HG03469 (cell line): Measurements from ENCODE around the gene TMEM144.
"Not testable (repeated sequence)": the region's sequence is repeated elsewhere in the genome, so short reads cannot be mapped to it uniquely, and the experiment has no call there.

Experiments
- ATAC-seq: cut with Tn5 transposase; IDR thresholded peaks from one replicate; pipeline ENCODE4 v1.9.1; 2021; ENCODE audit warnings: mild to moderate bottlenecking, moderate library complexity, moderate number of reproducible peaks; ENCODE audit not compliant: unreplicated experiment

Gene TMEM144

DNA sequence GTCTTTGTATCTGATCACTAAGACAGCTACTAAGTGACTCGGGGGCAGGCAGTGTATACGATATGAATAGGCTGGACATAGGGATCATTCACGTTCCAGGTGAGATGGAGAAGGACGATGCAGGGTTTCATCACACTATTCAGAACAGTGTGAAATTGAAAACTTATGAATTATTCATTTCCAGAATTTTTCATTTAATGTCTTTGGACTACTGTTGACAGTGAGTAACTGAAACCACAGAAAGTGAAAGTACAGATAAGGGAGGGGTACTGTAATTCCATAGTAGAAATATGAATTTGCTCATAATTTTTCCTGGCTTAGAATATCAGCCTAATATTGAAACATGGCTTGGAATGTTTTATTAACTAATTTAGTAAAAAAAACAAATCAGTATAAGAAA is 24.4 kb downstream of the TMEM144 start:
- no peak for ATAC-seq

GRCh38 chr4:158236304-158237030 is 26.2 kb downstream of the TMEM144 start:
- ATAC-seq, result no peak

DNA sequence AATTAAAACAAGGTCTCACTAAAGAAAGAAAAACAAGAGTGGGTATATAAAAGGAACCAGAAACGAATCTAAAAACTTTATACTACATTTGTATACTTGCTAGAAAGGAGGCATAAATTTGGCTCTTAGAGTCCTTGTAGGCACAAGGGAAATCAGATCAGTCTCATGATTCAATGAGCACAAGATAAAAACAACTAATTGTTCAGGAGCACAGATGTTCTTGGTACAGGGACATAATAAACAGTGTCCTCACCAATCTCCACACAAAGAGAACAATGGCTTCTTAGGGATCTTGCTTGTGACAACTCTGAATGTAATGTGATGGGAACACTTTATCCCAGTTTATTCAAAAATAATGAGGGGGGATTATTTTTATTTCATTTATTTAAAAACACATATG is 28.3 kb downstream of the TMEM144 start:
- ATAC-seq, result no peak

DNA sequence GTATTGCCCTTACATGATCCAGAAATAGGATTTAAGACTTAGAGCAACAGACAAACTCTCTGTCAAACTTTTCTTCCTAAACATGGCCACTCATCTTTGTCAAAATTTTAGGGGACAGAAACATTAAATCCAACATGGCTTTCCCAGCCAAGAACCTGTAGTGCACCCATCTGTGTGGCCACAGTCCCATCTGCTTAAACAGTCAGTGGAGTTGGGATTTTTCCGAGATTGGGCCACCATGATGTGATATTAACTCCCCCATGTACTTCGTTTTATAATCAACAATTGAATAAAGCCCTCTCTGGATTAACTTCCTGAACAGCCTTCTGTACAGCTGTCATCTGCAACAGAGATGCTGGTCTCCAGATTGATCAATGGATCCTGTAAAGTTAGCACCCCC is 28.9 kb downstream of the TMEM144 start:
- no peak for ATAC-seq

- ATAC-seq, result no peak
Observed at GRCh38 chr4:158243071-158243470, 32.8 kb downstream of the TMEM144 start.

GRCh38 chr4:158250321-158250720 is 40.0 kb downstream of the TMEM144 start:
- ATAC-seq, result no peak

DNA sequence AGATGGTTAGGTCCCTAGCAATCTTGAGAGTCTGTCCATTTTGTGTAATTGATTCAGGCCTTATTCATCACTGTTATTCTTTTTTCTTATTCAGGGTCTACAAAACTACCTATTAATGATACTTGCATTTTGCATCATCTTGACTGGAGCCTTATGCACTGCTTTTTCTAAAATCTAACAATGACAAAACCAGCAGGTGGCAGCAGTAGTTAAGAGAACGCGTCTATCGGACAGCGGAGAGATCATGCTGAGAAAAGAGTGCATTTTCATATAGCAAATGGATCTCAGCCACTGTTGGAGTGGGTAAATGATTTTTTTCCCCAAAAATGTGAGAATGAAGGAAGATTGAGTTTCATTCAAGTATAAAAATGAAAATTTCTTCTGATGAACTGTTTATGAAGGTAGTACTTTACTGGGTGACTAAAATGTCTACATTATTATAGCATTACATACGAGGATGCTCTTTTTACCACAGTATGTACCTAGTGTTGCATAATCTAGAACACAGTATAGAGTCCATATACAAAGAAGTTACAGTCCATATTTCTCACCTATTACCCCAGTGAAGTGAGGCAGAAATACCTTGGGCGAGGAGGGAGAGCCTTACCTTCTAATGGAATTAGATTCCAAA is 43.2 kb downstream of the TMEM144 start:
- ATAC-seq, result peak; percentile 73

GRCh38 chr4:158254292-158254691 is 44.0 kb downstream of the TMEM144 start:
- ATAC-seq, result no peak

GRCh38 chr4:158255727-158256324 is 45.5 kb downstream of the TMEM144 start:
- peak; percentile 68 for ATAC-seq

DNA sequence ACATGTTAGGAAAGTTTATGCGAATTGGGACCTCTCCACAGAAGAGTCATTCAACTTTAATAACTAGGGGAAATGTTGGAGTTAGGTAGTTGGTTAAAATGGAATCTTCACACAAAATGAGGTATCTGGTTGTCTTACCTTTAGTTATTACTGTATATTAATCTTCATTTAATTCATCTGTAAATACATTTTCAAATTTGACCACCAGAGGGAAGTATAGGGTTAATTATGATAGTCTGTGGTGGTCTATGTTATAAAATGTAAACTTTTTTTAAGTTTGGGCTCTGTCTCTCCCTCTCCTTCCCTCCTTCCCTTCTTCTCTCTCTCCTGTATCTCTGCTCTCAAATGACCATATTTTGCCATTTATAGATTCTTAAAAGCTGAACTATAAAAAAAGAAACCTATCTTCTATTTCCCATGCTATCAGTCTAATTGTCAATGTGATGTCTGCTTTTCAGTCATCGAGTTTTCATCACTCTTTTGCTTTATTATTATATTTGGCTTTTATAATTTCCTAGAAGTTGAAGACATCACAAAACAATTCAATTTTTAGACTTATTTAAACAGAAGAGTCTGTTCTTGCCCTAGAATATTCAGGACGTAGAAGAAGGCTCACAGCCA is 49.8 kb downstream of the TMEM144 start:
- ATAC-seq, result no peak

DNA sequence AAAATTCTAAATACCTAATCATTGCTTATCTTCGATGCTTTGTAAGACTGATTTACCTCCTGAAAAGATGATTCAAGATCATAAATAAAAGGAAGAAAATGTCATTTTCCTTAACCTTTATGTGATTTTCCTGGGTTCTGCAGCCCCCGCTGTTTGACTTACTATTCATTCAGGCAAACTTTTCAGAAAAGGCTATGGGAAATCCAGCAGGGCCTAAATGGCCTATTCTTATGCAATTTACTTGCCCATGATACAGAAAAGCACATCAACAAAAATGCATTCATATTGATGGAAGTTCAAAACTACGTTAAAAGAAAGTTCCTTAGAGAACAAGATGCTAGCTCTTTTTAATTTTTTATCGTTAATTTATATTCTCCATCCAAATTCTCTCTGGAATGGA is 51.2 kb downstream of the TMEM144 start:
- no peak for ATAC-seq

- no peak for ATAC-seq
Observed at GRCh38 chr4:158268553-158268952, 58.3 kb downstream of the TMEM144 start.

- no peak for ATAC-seq
Observed at GRCh38 chr4:158274636-158275035, 64.3 kb downstream of the TMEM144 start.

GRCh38 chr4:158277558-158277957 is 67.3 kb downstream of the TMEM144 start:
- ATAC-seq, result no peak

DNA sequence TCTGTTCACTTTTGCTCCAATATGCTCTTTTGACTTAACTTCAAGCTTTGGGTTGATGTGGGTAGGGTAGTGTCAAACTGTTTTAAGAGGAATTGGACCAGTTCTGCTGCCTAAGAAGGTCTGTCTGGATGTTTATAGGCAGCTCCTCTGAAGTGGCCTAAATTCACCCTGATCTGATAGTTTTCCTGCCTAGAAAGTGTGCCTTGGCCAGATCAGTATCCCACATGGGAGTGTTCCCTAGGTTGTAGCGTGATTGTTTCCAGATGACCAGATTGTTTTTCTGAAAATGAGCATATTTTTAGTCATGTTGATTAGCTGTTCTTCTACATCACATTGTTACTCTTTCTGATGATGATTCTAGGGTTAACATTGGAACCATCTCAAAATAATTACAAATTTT is 68.8 kb downstream of the TMEM144 start:
- not testable (repeated sequence) for ATAC-seq

- no peak for ATAC-seq
Observed at GRCh38 chr4:158280856-158281255, 70.6 kb downstream of the TMEM144 start.

GRCh38 chr4:158282252-158282651 is 72.0 kb downstream of the TMEM144 start:
- no peak for ATAC-seq

DNA sequence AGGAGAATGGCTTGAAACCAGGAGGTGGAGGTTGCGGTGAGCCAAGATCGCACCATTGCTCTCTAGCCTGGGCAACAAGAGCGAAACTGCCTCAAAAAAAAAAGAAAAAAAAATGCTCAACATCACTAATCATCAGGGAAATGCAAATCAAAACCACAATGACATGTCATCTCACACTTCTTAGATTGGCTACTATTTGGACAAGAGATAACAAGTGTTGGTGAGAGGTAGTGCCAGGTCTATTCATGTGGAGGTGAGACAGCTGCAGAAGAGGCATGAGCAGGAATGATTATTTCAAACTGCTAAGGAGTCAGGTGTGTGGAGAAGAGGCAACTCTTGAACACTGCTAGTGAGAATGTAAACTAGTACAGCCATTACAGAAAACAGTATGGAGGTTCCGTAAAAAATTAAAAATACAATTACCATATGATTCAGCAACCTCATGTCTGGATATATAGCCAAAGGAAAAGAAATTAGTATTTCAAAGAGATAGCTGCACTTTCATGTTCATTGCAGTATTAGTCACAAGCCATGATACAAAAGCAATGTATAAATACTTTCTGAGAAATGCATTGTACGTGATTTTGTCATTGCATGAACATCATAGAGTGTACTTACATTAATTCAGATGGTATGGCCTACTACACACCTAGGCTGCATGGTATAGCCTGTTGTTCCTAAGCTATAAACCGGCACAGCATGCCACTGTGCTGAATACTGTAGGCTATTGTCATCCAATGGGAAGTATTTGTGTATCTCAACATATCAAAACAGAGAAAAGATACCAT is 75.3 kb downstream of the TMEM144 start:
- ATAC-seq, result no peak

GRCh38 chr4:158290912-158291311 is 80.6 kb downstream of the TMEM144 start:
- ATAC-seq, result no peak

GRCh38 chr4:158291334-158292055 is 81.2 kb downstream of the TMEM144 start:
- no peak for ATAC-seq
